MCF 10A (cell line): ENCODE data around the gene AMH. TPM values are rescaled to one million over a fixed set of nuclear protein-coding genes. Genes with fewer than 3 reads are reported as not detected.

Source experiments
- BruUV-seq: library from RNA; stranded (reverse); fragments of 400-500 nt; replicated peaks from 2 replicates; lab custom pipeline; 2021; lab: Mats Ljungman, UMichigan
- CTCF ChIA-PET: fragments of 300-600 bp; sonication (Branson Sonifier 250); formaldehyde crosslinking; extraction: SDS; loops from one replicate; lab custom pipeline; 2021; ENCODE audit warnings: antibody characterized with exemption, inconsistent platforms; lab: Yijun Ruan, JAX
- POLR2A ChIA-PET: fragments of 300-600, 350-650 bp; sonication (Branson Sonifier 250); formaldehyde crosslinking; extraction: SDS; loops from one replicate; lab custom pipeline; 2020; ENCODE audit warnings: antibody characterized with exemption, inconsistent platforms; lab: Yijun Ruan, JAX
- DNase-seq: peaks from one replicate; pipeline ENCODE4 v3.0.0-alpha.2; 2018; ENCODE audit not compliant: unreplicated experiment
- H3K27ac Mint-ChIP-seq: one replicate; pipeline ENCODE4 v1.8.0; 2022; ENCODE audit warnings: mild to moderate bottlenecking, low read depth, mixed read lengths; ENCODE audit not compliant: unreplicated experiment
- H3K27me3 Mint-ChIP-seq: one replicate; pipeline ENCODE4 v1.8.0; 2022; ENCODE audit warnings: mixed read lengths; ENCODE audit not compliant: insufficient read depth, unreplicated experiment
- H3K36me3 Mint-ChIP-seq: one replicate; pipeline ENCODE4 v1.8.0; 2022; ENCODE audit warnings: mild to moderate bottlenecking, moderate library complexity, mixed read lengths; ENCODE audit not compliant: insufficient read depth, unreplicated experiment
- H3K4me1 Mint-ChIP-seq: one replicate; pipeline ENCODE4 v1.8.0; 2022; ENCODE audit warnings: mixed read lengths; ENCODE audit not compliant: insufficient read depth, unreplicated experiment
- H3K4me3 Mint-ChIP-seq: one replicate; pipeline ENCODE4 v1.8.0; 2022; ENCODE audit warnings: mild to moderate bottlenecking, moderate library complexity, mixed read lengths; ENCODE audit not compliant: unreplicated experiment
- H3K9me3 Mint-ChIP-seq: one replicate; pipeline ENCODE4 v1.8.0; 2022; ENCODE audit warnings: mixed read lengths; ENCODE audit not compliant: unreplicated experiment
- CTCF ChIP-seq: fragments of 200-600 bp; IDR thresholded peaks from one replicate; pipeline ENCODE4 v1.8.0; 2022; ENCODE audit warnings: antibody characterized with exemption, mild to moderate bottlenecking; ENCODE audit not compliant: unreplicated experiment
- intact Hi-C: fragments of 100-400 bp; cut with micrococcal nuclease; formaldehyde crosslinking; loops from 2 replicates; pipeline ENCODE4 v1.14.1; 2022
- total RNA-seq: library from RNA; stranded (reverse); gene quantifications from 2 replicates; pipeline ENCODE4 v1.2.3, GENCODE V29; 2022

Gene AMH
- total RNA-seq, 1 experiment from 2014 or later = 11.9 TPM

GRCh38 chr19:2248136-2249009 lies 750 bp upstream of the AMH start:
- BruUV-seq = TSS peak; percentile 57
- ChIA-PET CTCF (no interaction called here), POLR2A (interaction anchor here (0.5 to 1.8 kb wide), 3 partner anchors 9 to 117 kb away, joined by 3 to 7 read pairs (median 3); no protein-coding TSS in a partner anchor)
- no peak overlapping the region for H3K27ac Mint-ChIP-seq
- peaks cover 60% of the 10 kb centered on the region for H3K36me3 Mint-ChIP-seq
- no peak overlapping the region for H3K4me3 Mint-ChIP-seq
- H3K27me3 Mint-ChIP-seq = no peaks in the 10 kb centered on the region
- intact Hi-C loops = no loop called here
- H3K4me1 Mint-ChIP-seq = peaks cover 5% of the 10 kb centered on the region
- no peak for TF ChIP-seq CTCF
- DNase-seq = no peak
- no peaks in the 10 kb centered on the region for H3K9me3 Mint-ChIP-seq

- intact Hi-C loops = no loop called here
- no peak for DNase-seq
- H3K9me3 Mint-ChIP-seq = no peaks in the 10 kb centered on the region
- H3K27me3 Mint-ChIP-seq = no peaks in the 10 kb centered on the region
- CTCF ChIA-PET = no interaction called here
- POLR2A ChIA-PET = interaction anchor here (0.7 to 1.8 kb wide), 4 partner anchors 8 to 213 kb away, joined by 3 to 7 read pairs (median 4); no protein-coding TSS in a partner anchor
- TF ChIP-seq CTCF = no peak
- H3K4me3 Mint-ChIP-seq = no peak overlapping the region
- H3K36me3 Mint-ChIP-seq = peaks cover 43% of the 10 kb centered on the region
- H3K4me1 Mint-ChIP-seq = peaks cover 5% of the 10 kb centered on the region
- no TSS peak for BruUV-seq
- no peak overlapping the region for H3K27ac Mint-ChIP-seq
Observed at GRCh38 chr19:2249880-2250765, 1.0 kb downstream of the AMH start.

- no peak for TF ChIP-seq CTCF
- ChIA-PET POLR2A (interaction anchor here (1.5 kb wide), 1 partner anchor 12 kb away, joined by 4 read pairs; no protein-coding TSS in a partner anchor), CTCF (no interaction called here)
- no peak for DNase-seq
- intact Hi-C loops = no loop called here
- no TSS peak for BruUV-seq
- H3K27me3 Mint-ChIP-seq = no peaks in the 10 kb centered on the region
- H3K4me3 Mint-ChIP-seq = no peak overlapping the region
- H3K9me3 Mint-ChIP-seq = no peaks in the 10 kb centered on the region
- peaks cover 37% of the 10 kb centered on the region for H3K36me3 Mint-ChIP-seq
- no peak overlapping the region for H3K27ac Mint-ChIP-seq
- H3K4me1 Mint-ChIP-seq = peaks cover 4% of the 10 kb centered on the region
Observed at GRCh38 chr19:2250766-2251105, 1.6 kb downstream of the AMH start.
